Calu3 (cell line): ENCODE measurements around the gene USP15. TPM values are rescaled to one million over a fixed set of nuclear protein-coding genes. Genes with fewer than 3 reads are reported as not detected.

ENCODE experiments used
- BruUV-seq: library from RNA; stranded (reverse); fragments of 400-500 nt; replicated peaks from 2 replicates; lab custom pipeline; 2021; lab: Mats Ljungman, UMichigan
- CTCF ChIA-PET: fragments of 300-600 bp; sonication (Branson Sonifier 250); formaldehyde crosslinking; loops from one replicate; lab custom pipeline; 2022; ENCODE audit warnings: antibody characterized with exemption; lab: Charles Lee
- DNase-seq: peaks from one replicate; pipeline ENCODE4 v3.0.0; 2022
- H3K27ac Mint-ChIP-seq: one replicate; pipeline ENCODE4 v1.8.0; 2022; ENCODE audit warnings: mixed read lengths; ENCODE audit not compliant: unreplicated experiment
- H3K27me3 Mint-ChIP-seq: one replicate; pipeline ENCODE4 v1.8.0; 2022; ENCODE audit warnings: mixed read lengths; ENCODE audit not compliant: unreplicated experiment
- H3K36me3 Mint-ChIP-seq: one replicate; pipeline ENCODE4 v1.8.0; 2022; ENCODE audit warnings: mild to moderate bottlenecking, moderate library complexity, mixed read lengths; ENCODE audit not compliant: insufficient read depth, unreplicated experiment
- H3K4me1 Mint-ChIP-seq: one replicate; pipeline ENCODE4 v1.8.0; 2022; ENCODE audit warnings: mild to moderate bottlenecking, low read depth, mixed read lengths; ENCODE audit not compliant: unreplicated experiment
- H3K4me3 Mint-ChIP-seq: one replicate; pipeline ENCODE4 v1.8.0; 2022; ENCODE audit warnings: mild to moderate bottlenecking, low read depth, moderate library complexity, mixed read lengths; ENCODE audit not compliant: unreplicated experiment
- H3K9me3 Mint-ChIP-seq: one replicate; pipeline ENCODE4 v1.8.0; 2022; ENCODE audit warnings: low read depth, mixed read lengths; ENCODE audit not compliant: unreplicated experiment
- CTCF ChIP-seq: fragments of 200-600 bp; IDR thresholded peaks from one replicate; pipeline ENCODE4 v1.8.0; 2022; ENCODE audit warnings: antibody characterized with exemption; ENCODE audit not compliant: unreplicated experiment
- intact Hi-C: fragments of 100-400 bp; cut with micrococcal nuclease; formaldehyde crosslinking; loops from one replicate; pipeline ENCODE4 v1.10.0; 2022; ENCODE audit not compliant: unreplicated experiment
- total RNA-seq: library from RNA; stranded (reverse); gene quantifications from 2 replicates; pipeline ENCODE4 v1.2.3, GENCODE V29; 2022

USP15 gene
- total RNA-seq, 1 experiment from 2014 or later: 66.1 TPM

GRCh38 chr12:62264706-62265105 is 4.5 kb downstream of the USP15 start:
- CTCF ChIA-PET: no interaction called here
- Mint-ChIP-seq H3K4me3 (no peak overlapping the region), H3K27ac (no peak overlapping the region), H3K4me1 (peaks cover 36% of the 10 kb centered on the region), H3K36me3 (peaks cover 22% of the 10 kb centered on the region), H3K9me3 (no peaks in the 10 kb centered on the region), H3K27me3 (no peaks in the 10 kb centered on the region)
- TF ChIP-seq CTCF: no peak
- BruUV-seq: no TSS peak
- intact Hi-C loops: loop anchor here (10.0 kb wide), 2 partner anchors 550 to 800 kb away; no protein-coding TSS in a partner anchor
- DNase-seq: no peak

- H3K27ac Mint-ChIP-seq: no peak overlapping the region
- H3K27me3 Mint-ChIP-seq: no peaks in the 10 kb centered on the region
- no TSS peak for BruUV-seq
- no peak overlapping the region for H3K4me3 Mint-ChIP-seq
- no peak for DNase-seq
- H3K4me1 Mint-ChIP-seq: peaks cover 39% of the 10 kb centered on the region
- H3K36me3 Mint-ChIP-seq: peaks cover 14% of the 10 kb centered on the region
- TF ChIP-seq CTCF: no peak
- H3K9me3 Mint-ChIP-seq: no peaks in the 10 kb centered on the region
- intact Hi-C loops: loop anchor here (10.0 kb wide), 2 partner anchors 549 to 799 kb away; no protein-coding TSS in a partner anchor
- CTCF ChIA-PET: no interaction called here
Observed at GRCh38 chr12:62265511-62265910, 5.3 kb downstream of the USP15 start.

- DNase-seq: no peak
- Mint-ChIP-seq H3K27me3 (no peaks in the 10 kb centered on the region), H3K4me3 (no peak overlapping the region), H3K9me3 (no peaks in the 10 kb centered on the region), H3K36me3 (peaks cover under 1% of the 10 kb centered on the region), H3K27ac (no peak overlapping the region), H3K4me1 (peaks cover 45% of the 10 kb centered on the region)
- intact Hi-C loops: loop anchor here (10.0 kb wide), 2 partner anchors 548 to 798 kb away; no protein-coding TSS in a partner anchor
- TF ChIP-seq CTCF: no peak
- no TSS peak for BruUV-seq
- CTCF ChIA-PET: no interaction called here
Observed at GRCh38 chr12:62267026-62267425, 6.8 kb downstream of the USP15 start.

- no peak for DNase-seq
- intact Hi-C loops: loop anchor here (10.0 kb wide), 2 partner anchors 547 to 797 kb away; no protein-coding TSS in a partner anchor
- H3K4me1 Mint-ChIP-seq: peaks cover 47% of the 10 kb centered on the region
- no TSS peak for BruUV-seq
- H3K27me3 Mint-ChIP-seq: no peaks in the 10 kb centered on the region
- H3K9me3 Mint-ChIP-seq: no peaks in the 10 kb centered on the region
- H3K27ac Mint-ChIP-seq: no peak overlapping the region
- H3K36me3 Mint-ChIP-seq: no peaks in the 10 kb centered on the region
- CTCF ChIA-PET: no interaction called here
- no peak for TF ChIP-seq CTCF
- H3K4me3 Mint-ChIP-seq: no peak overlapping the region
Observed at GRCh38 chr12:62267480-62267879, 7.3 kb downstream of the USP15 start.
